A673 (cell line): ENCODE results near the gene SF3A2. TPM values are rescaled to one million over a fixed set of nuclear protein-coding genes. Genes with fewer than 3 reads are reported as not detected.
A peak's percentile ranks its signal among the peaks of the same experiment; 100 is the strongest.

Experiments used
- BruUV-seq: library from RNA; stranded (reverse); fragments of 400-500 nt; replicated peaks from 2 replicates; lab custom pipeline; 2021; lab: Mats Ljungman, UMichigan
- CTCF ChIA-PET: fragments of 300-600 bp; sonication (Branson Sonifier 250); formaldehyde crosslinking; loops from one replicate; lab custom pipeline; 2022; ENCODE audit warnings: antibody characterized with exemption; lab: Charles Lee
- POLR2A ChIA-PET: fragments of 300-600 bp; sonication (Branson Sonifier 250); formaldehyde crosslinking; loops from one replicate; lab custom pipeline; 2022; ENCODE audit warnings: antibody characterized with exemption; ENCODE audit not compliant: low non-redundant PET; lab: Charles Lee
- DNase-seq: peaks from one replicate; pipeline ENCODE4 v3.0.0-alpha.2; 2015; ENCODE audit warnings: low spot score
- H3K27ac ChIP-seq: fragments of 200-600 bp; sonication (generic); 2 replicates; pipeline ENCODE4 v1.5.1; 2016; ENCODE audit warnings: mixed run types, low read depth, mild to moderate bottlenecking, mixed read lengths, antibody characterized with exemption, low read length; ENCODE audit not compliant: poor library complexity, severe bottlenecking
- H3K27me3 ChIP-seq: fragments of 200-600 bp; sonication (generic); replicated peaks from 2 replicates; pipeline ENCODE4 v1.6.1; 2017; ENCODE audit warnings: mixed run types, low read depth, mild to moderate bottlenecking, mixed read lengths, antibody characterized with exemption, low read length; ENCODE audit not compliant: insufficient read depth, poor library complexity
- H3K36me3 ChIP-seq: fragments of 200-600 bp; sonication (generic); 2 replicates; pipeline ENCODE4 v1.6.1; 2016; ENCODE audit warnings: mixed run types, mild to moderate bottlenecking, mixed read lengths, antibody characterized with exemption, low read length; ENCODE audit not compliant: insufficient read depth, poor library complexity, severe bottlenecking
- H3K4me1 ChIP-seq: fragments of 200-600 bp; sonication (generic); 2 replicates; pipeline ENCODE4 v1.6.1; 2017; ENCODE audit warnings: mixed run types, mild to moderate bottlenecking, mixed read lengths, antibody characterized with exemption, low read length; ENCODE audit not compliant: insufficient read depth, poor library complexity, severe bottlenecking
- H3K4me3 ChIP-seq: fragments of 200-600 bp; sonication (generic); 2 replicates; pipeline ENCODE4 v1.5.1; 2016; ENCODE audit warnings: low read depth, mixed run types, mild to moderate bottlenecking, mixed read lengths, low read length; ENCODE audit not compliant: poor library complexity, severe bottlenecking
- H3K9me3 ChIP-seq: fragments of 200-600 bp; sonication (generic); 2 replicates; pipeline ENCODE4 v1.6.1; 2016; ENCODE audit warnings: mixed run types, low read depth, mild to moderate bottlenecking, mixed read lengths, antibody characterized with exemption, low read length; ENCODE audit not compliant: poor library complexity, severe bottlenecking
- EZH2 ChIP-seq: fragments of 200-600 bp; sonication (generic); IDR thresholded peaks from 2 replicates; pipeline ENCODE4 v1.6.1; 2017; ENCODE audit warnings: borderline replicate concordance, low read depth, mild to moderate bottlenecking, mixed read lengths, antibody characterized with exemption, low read length; ENCODE audit not compliant: poor library complexity, severe bottlenecking
- intact Hi-C: fragments of 100-400 bp; cut with micrococcal nuclease; formaldehyde crosslinking; loops from one replicate; pipeline ENCODE4 v1.10.0; 2022; ENCODE audit not compliant: unreplicated experiment
- total RNA-seq: library from RNA; stranded (reverse); gene quantifications from 2 replicates; pipeline ENCODE4 v1.2.3, GENCODE V29; 2021
- TF ChIP-seq, protein P1 (sequence below): fragments of 300-800, 200-600 bp; sonication (generic); conservative IDR thresholded peaks from 2 replicates; pipeline ENCODE4 v1.5.1; 2017; ENCODE audit warnings: low read depth, mild to moderate bottlenecking, antibody characterized with exemption, low read length, moderate library complexity, mixed read lengths

Gene SF3A2
- total RNA-seq, 1 experiment from 2014 or later: 187 TPM

DNA sequence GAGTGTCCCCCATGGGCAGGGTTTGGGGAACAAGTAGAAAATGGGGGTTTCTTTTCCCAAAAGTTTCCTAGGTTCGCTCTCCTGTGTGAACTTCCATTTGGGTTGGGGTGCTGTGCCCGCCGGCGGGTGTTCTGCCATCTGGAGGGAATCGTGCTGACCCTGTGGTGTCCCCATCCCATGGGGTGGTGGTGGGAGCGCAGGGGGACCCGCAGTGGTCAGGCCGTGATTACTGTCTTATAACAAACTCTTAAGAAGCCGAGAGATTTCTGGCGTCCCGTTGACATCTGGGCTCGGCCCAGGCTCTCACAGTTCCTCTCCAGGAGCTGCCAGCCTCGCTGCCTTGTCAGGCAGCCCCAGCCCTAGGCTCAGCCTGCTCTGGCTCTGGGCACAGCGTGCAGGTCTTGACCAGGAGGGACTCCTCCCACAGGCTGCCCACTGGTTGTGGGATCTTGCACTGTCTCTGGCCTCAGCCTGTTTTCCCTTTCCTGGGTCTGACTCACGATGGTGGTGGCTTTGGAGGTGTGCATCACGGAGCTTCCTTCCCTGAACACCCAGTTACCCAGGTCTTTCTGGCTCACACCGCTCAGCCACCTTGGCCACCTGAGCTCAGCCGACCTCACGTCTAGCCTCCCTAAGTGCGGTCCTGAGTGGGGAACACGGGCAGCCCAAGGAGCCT lies 35.0 kb upstream of the SF3A2 start:
- peak overlapping the region; percentile 16 for H3K27ac ChIP-seq
- BruUV-seq: no TSS peak
- ChIA-PET POLR2A (no interaction called here), CTCF (no interaction called here)
- no peaks in the 10 kb centered on the region for H3K9me3 ChIP-seq
- no peak for DNase-seq
- H3K4me3 ChIP-seq: no peak overlapping the region
- intact Hi-C loops: no loop called here
- TF ChIP-seq, protein P1, sequence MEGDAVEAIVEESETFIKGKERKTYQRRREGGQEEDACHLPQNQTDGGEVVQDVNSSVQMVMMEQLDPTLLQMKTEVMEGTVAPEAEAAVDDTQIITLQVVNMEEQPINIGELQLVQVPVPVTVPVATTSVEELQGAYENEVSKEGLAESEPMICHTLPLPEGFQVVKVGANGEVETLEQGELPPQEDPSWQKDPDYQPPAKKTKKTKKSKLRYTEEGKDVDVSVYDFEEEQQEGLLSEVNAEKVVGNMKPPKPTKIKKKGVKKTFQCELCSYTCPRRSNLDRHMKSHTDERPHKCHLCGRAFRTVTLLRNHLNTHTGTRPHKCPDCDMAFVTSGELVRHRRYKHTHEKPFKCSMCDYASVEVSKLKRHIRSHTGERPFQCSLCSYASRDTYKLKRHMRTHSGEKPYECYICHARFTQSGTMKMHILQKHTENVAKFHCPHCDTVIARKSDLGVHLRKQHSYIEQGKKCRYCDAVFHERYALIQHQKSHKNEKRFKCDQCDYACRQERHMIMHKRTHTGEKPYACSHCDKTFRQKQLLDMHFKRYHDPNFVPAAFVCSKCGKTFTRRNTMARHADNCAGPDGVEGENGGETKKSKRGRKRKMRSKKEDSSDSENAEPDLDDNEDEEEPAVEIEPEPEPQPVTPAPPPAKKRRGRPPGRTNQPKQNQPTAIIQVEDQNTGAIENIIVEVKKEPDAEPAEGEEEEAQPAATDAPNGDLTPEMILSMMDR: no peak
- no peak for TF ChIP-seq EZH2
- H3K36me3 ChIP-seq: peaks cover 11% of the 10 kb centered on the region
- no peaks in the 10 kb centered on the region for H3K4me1 ChIP-seq
- no peaks in the 10 kb centered on the region for H3K27me3 ChIP-seq

GRCh38 chr19:2202366-2202765 lies 34.3 kb upstream of the SF3A2 start:
- H3K27ac ChIP-seq: no peak overlapping the region
- DNase-seq: no peak
- ChIA-PET POLR2A (no interaction called here), CTCF (no interaction called here)
- intact Hi-C loops: no loop called here
- no peak for TF ChIP-seq EZH2
- TF ChIP-seq, protein P1: no peak
- no peaks in the 10 kb centered on the region for H3K4me1 ChIP-seq
- no peaks in the 10 kb centered on the region for H3K9me3 ChIP-seq
- no peaks in the 10 kb centered on the region for H3K27me3 ChIP-seq
- BruUV-seq: no TSS peak
- H3K36me3 ChIP-seq: peaks cover 17% of the 10 kb centered on the region
- no peak overlapping the region for H3K4me3 ChIP-seq

DNA sequence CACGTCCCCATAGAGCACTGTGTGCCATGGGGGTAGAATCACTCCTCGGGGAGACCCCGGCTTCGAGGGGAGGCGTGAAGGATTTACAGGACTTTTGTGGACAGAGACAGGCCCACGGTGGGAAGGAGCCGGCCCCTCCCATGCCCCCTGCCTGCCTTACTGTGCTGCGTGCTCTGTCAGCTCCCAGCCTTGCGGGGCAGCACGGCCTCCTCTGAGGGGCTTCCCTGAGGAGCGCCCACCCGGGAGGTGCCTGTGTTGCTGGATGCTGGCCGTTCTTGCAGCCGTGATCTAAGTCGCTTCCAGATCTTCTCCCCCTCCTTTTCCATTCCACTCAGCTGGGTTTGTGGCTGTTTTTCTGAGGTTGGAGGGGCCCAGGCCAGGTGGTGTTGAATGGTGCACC lies 29.6 kb upstream of the SF3A2 start:
- no peak for DNase-seq
- no peaks in the 10 kb centered on the region for H3K4me1 ChIP-seq
- no peaks in the 10 kb centered on the region for H3K27me3 ChIP-seq
- H3K9me3 ChIP-seq: no peaks in the 10 kb centered on the region
- no peak overlapping the region for H3K4me3 ChIP-seq
- peaks cover 46% of the 10 kb centered on the region for H3K36me3 ChIP-seq
- ChIA-PET POLR2A (no interaction called here), CTCF (no interaction called here)
- BruUV-seq: no TSS peak
- no peak overlapping the region for H3K27ac ChIP-seq
- TF ChIP-seq EZH2: no peak
- TF ChIP-seq, protein P1: no peak
- intact Hi-C loops: no loop called here
